GM23338 (cell line): ENCODE results near the gene STX4.

Experiments used
- CTCF ChIP-seq, 2 experiments: fragments of 200-600 bp in 1 of 2; sonication (generic) in 1 of 2; conservative IDR thresholded peaks; 2 replicates each; pipeline versions ENCODE4 v1.5.1 to v1.6.1; 2016 to 2017; ENCODE audit warnings: antibody characterized with exemption in 2 of 2, low read depth in 2 of 2, mild to moderate bottlenecking in 2 of 2, moderate library complexity in 1 of 2
- ETS1 ChIP-seq: IDR thresholded peaks from 2 replicates; pipeline ENCODE4 v1.6.1; 2016; ENCODE audit warnings: antibody characterized with exemption
- EZH2 ChIP-seq: fragments of 200-600 bp; sonication (generic); IDR thresholded peaks from one replicate; pipeline ENCODE4 v1.8.0; 2017; ENCODE audit warnings: antibody characterized with exemption, mild to moderate bottlenecking, low read depth; ENCODE audit not compliant: unreplicated experiment
- EZH2phosphoT487 ChIP-seq: fragments of 200-600 bp; sonication (generic); IDR thresholded peaks from one replicate; pipeline ENCODE4 v1.8.1; 2018; ENCODE audit warnings: antibody characterized with exemption; ENCODE audit not compliant: unreplicated experiment
- POLR2AphosphoS5 ChIP-seq: IDR thresholded peaks from 2 replicates; pipeline ENCODE4 v1.6.1; 2016; ENCODE audit warnings: antibody characterized with exemption, low read depth
- REST ChIP-seq: IDR thresholded peaks from one replicate; pipeline ENCODE4 v1.6.1; 2018; ENCODE audit warnings: antibody characterized with exemption; ENCODE audit not compliant: unreplicated experiment
- ZNF114 ChIP-seq: fragments of 250-450 bp; sonication (Bioruptor Pico); IDR thresholded peaks from 2 replicates; pipeline ENCODE4 v1.5.0; 2020; ENCODE audit warnings: mild to moderate bottlenecking, moderate library complexity

- TF ChIP-seq EZH2 (no peak), CTCF (conservative IDR thresholded peaks at IDR 0.05; ENCODE audit: low read depth in 2 of 2) (no peak), POLR2AphosphoS5 (no peak), REST (no peak), ZNF114 (CRISPR knock-in tag) (no peak), EZH2phosphoT487 (no peak), ETS1 (no peak)
Measured at GRCh38 chr16:30996324-30996984, 36.9 kb upstream of the STX4 start.
